Measurements from ENCODE around the gene NKAIN1. TPM values are rescaled to one million over a fixed set of nuclear protein-coding genes. Genes with fewer than 3 reads are reported as not detected.
"Not testable (repeated sequence)": the region's sequence is repeated elsewhere in the genome, so short reads cannot be mapped to it uniquely, and the experiment has no call there.

The NKAIN1 gene
- total and polyA plus RNA-seq, 2 experiments from 2014 or later, result 14.7 to 56.7 TPM

GRCh38 chr1:31263408-31263807 lies 23.7 kb upstream of the NKAIN1 start (continued):
- TF ChIP-seq NANOG (IDR thresholded peaks at IDR 0.05; ENCODE audit: borderline replicate concordance) (no peak), ZNF331 (CRISPR knock-in tag; IDR thresholded peaks at IDR 0.05; ENCODE audit: low read depth) (no peak), EZH2phosphoT487 (IDR thresholded peaks at IDR 0.05; ENCODE audit: unreplicated experiment) (no peak)
- TF ChIP-seq, protein P1, sequence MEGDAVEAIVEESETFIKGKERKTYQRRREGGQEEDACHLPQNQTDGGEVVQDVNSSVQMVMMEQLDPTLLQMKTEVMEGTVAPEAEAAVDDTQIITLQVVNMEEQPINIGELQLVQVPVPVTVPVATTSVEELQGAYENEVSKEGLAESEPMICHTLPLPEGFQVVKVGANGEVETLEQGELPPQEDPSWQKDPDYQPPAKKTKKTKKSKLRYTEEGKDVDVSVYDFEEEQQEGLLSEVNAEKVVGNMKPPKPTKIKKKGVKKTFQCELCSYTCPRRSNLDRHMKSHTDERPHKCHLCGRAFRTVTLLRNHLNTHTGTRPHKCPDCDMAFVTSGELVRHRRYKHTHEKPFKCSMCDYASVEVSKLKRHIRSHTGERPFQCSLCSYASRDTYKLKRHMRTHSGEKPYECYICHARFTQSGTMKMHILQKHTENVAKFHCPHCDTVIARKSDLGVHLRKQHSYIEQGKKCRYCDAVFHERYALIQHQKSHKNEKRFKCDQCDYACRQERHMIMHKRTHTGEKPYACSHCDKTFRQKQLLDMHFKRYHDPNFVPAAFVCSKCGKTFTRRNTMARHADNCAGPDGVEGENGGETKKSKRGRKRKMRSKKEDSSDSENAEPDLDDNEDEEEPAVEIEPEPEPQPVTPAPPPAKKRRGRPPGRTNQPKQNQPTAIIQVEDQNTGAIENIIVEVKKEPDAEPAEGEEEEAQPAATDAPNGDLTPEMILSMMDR (conservative IDR thresholded peaks at IDR 0.05; ENCODE audit: low read depth in 2 of 2), result no peak

- not testable (repeated sequence) for H3K27ac Mint-ChIP-seq, H3K4me3 Mint-ChIP-seq
- H3K36me3 Mint-ChIP-seq (ENCODE audit: low read depth), result peaks cover 89% of the 10 kb centered on the region
Measured at GRCh38 chr1:31262393-31262792, 22.7 kb upstream of the NKAIN1 start.

GRCh38 chr1:31261916-31262315 lies 22.2 kb upstream of the NKAIN1 start:
- H3K4me3 ChIP-seq, result no peak overlapping the region
- H3K4me1 ChIP-seq (ENCODE audit: insufficient read depth), result no peaks in the 10 kb centered on the region
- Mint-ChIP-seq H3K27me3 (ENCODE audit: insufficient read depth, low read depth, poor library complexity) (no peaks in the 10 kb centered on the region), H3K4me1 (no peaks in the 10 kb centered on the region; the same call in 2 of the 3 replicates), H3K9me3 (no peaks in the 10 kb centered on the region), H3K4me3 (no peak overlapping the region), H3K27ac (no peak overlapping the region), H3K36me3 (ENCODE audit: low read depth) (peaks cover 86% of the 10 kb centered on the region)
- peaks cover 8% of the 10 kb centered on the region for H4K20me1 ChIP-seq (replicated peaks; ENCODE audit: insufficient read depth)
- no peak overlapping the region for H3K4me2 ChIP-seq
- no peak overlapping the region for H2AFZ ChIP-seq
- DNase-seq (ENCODE audit: low spot score), result no peak
- no peak for ATAC-seq
- H3F3A ChIP-seq (replicated peaks; ENCODE audit: low read depth), result peaks cover 6% of the 10 kb centered on the region; the same call in 1 of the 2 replicates
- H3K9me2 ChIP-seq (ENCODE audit: insufficient read depth), result no peaks in the 10 kb centered on the region
- peaks cover 61% of the 10 kb centered on the region for H3K36me3 ChIP-seq (ENCODE audit: insufficient read depth)
- H3K27me3 ChIP-seq (ENCODE audit: insufficient read depth), result no peaks in the 10 kb centered on the region
- H3K27ac ChIP-seq (ENCODE audit: low read depth), result no peak overlapping the region
- no peaks in the 10 kb centered on the region for H3K79me2 ChIP-seq (replicated peaks; ENCODE audit: insufficient read depth)
- no peak for TF ChIP-seq POLR2AphosphoS5 (IDR thresholded peaks at IDR 0.05; ENCODE audit: low read depth)
- TF ChIP-seq ETS1 (IDR thresholded peaks at IDR 0.05), result no peak
- no peak for TF ChIP-seq EZH2phosphoT487 (IDR thresholded peaks at IDR 0.05; ENCODE audit: unreplicated experiment)
- no peak for TF ChIP-seq ZNF114 (CRISPR knock-in tag; IDR thresholded peaks at IDR 0.05)
- no peak for TF ChIP-seq STAT1 (IDR thresholded peaks at IDR 0.05; ENCODE audit: unreplicated experiment)
- TF ChIP-seq, protein P2, sequence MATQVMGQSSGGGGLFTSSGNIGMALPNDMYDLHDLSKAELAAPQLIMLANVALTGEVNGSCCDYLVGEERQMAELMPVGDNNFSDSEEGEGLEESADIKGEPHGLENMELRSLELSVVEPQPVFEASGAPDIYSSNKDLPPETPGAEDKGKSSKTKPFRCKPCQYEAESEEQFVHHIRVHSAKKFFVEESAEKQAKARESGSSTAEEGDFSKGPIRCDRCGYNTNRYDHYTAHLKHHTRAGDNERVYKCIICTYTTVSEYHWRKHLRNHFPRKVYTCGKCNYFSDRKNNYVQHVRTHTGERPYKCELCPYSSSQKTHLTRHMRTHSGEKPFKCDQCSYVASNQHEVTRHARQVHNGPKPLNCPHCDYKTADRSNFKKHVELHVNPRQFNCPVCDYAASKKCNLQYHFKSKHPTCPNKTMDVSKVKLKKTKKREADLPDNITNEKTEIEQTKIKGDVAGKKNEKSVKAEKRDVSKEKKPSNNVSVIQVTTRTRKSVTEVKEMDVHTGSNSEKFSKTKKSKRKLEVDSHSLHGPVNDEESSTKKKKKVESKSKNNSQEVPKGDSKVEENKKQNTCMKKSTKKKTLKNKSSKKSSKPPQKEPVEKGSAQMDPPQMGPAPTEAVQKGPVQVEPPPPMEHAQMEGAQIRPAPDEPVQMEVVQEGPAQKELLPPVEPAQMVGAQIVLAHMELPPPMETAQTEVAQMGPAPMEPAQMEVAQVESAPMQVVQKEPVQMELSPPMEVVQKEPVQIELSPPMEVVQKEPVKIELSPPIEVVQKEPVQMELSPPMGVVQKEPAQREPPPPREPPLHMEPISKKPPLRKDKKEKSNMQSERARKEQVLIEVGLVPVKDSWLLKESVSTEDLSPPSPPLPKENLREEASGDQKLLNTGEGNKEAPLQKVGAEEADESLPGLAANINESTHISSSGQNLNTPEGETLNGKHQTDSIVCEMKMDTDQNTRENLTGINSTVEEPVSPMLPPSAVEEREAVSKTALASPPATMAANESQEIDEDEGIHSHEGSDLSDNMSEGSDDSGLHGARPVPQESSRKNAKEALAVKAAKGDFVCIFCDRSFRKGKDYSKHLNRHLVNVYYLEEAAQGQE (IDR thresholded peaks at IDR 0.05; ENCODE audit: unreplicated experiment), result no peak
- no peak for TF ChIP-seq EZH2 (IDR thresholded peaks at IDR 0.05; ENCODE audit: low read depth, unreplicated experiment)
- TF ChIP-seq ZNF331 (CRISPR knock-in tag; IDR thresholded peaks at IDR 0.05; ENCODE audit: low read depth), result no peak
- TF ChIP-seq, protein P1 (conservative IDR thresholded peaks at IDR 0.05; ENCODE audit: low read depth in 2 of 2), result no peak

More at GRCh38 chr1:31262393-31262792, 22.7 kb upstream of the NKAIN1 start:
- H3K9me3 Mint-ChIP-seq; H3K27ac ChIP-seq (ENCODE audit: low read depth); H3F3A ChIP-seq (replicated peaks; ENCODE audit: low read depth); H3K9me2 ChIP-seq (ENCODE audit: insufficient read depth); H3K79me2 ChIP-seq (replicated peaks; ENCODE audit: insufficient read depth); DNase-seq (ENCODE audit: low spot score); ATAC-seq; H2AFZ ChIP-seq; H3K27me3 ChIP-seq (ENCODE audit: insufficient read depth); H3K4me1 ChIP-seq (ENCODE audit: insufficient read depth); H3K4me1 Mint-ChIP-seq; H3K4me2 ChIP-seq; H3K4me3 ChIP-seq; H3K27me3 Mint-ChIP-seq (ENCODE audit: insufficient read depth, low read depth, poor library complexity): not testable (repeated sequence)
- Histone ChIP-seq H4K20me1 (replicated peaks; ENCODE audit: insufficient read depth) (peaks cover 13% of the 10 kb centered on the region), H3K36me3 (ENCODE audit: insufficient read depth) (peaks cover 65% of the 10 kb centered on the region)

Data from GM23338 (cell line).